Right atrium auricular region (tissue), 2 donors: ENCODE results near the gene TMEM196. TPM values are rescaled to one million over a fixed set of nuclear protein-coding genes. Genes with fewer than 3 reads are reported as not detected.

ENCODE experiments used
- DNase-seq: peaks from one replicate; pipeline ENCODE4 v3.0.0-alpha.2; 2019; ENCODE audit warnings: low spot score
- H3K27ac ChIP-seq, 2 donors: fragments of 200-600 bp; sonication (generic); 1 replicate in 1 of 2; 2 replicates in 1 of 2; pipeline ENCODE4 v1.5.1; 2016 to 2019
- H3K27me3 ChIP-seq, 2 donors: fragments of 200-600 bp; sonication (generic); one replicate each; pipeline versions ENCODE4 v1.5.1 to v1.6.0; 2017 to 2019
- H3K36me3 ChIP-seq: fragments of 200-600 bp; sonication (generic); one replicate; pipeline ENCODE4 v1.5.1; 2016
- H3K4me1 ChIP-seq, 2 donors: fragments of 200-600 bp; sonication (generic); one replicate each; pipeline versions ENCODE4 v1.5.1 to v1.6.0; 2017 to 2019
- H3K4me3 ChIP-seq, 2 donors: fragments of 200-600 bp; sonication (generic); 1 replicate in 1 of 2; 2 replicates in 1 of 2; pipeline ENCODE4 v1.5.1; 2017 to 2019; ENCODE audit warnings: mild to moderate bottlenecking in 1 of 2, moderate library complexity in 1 of 2
- H3K9me3 ChIP-seq, 2 donors: fragments of 200-600 bp; sonication (generic); one replicate each; pipeline ENCODE4 v1.5.1; 2019
- CTCF ChIP-seq, 2 donors: fragments of 200-600 bp; sonication (generic); IDR thresholded peaks; one replicate each; pipeline ENCODE4 v1.5.1; 2019; ENCODE audit warnings: antibody characterized with exemption in 2 of 2
- total RNA-seq, 2 donors: library from RNA; depleted of rRNA; stranded (reverse); fragments of >200 nt; gene quantifications; one replicate each; pipeline ENCODE4 v1.1.0, GENCODE V29; 2016

Gene TMEM196
- total RNA-seq, 2 donors from 2014 or later: not detected

GRCh38 chr7:19798986-19799385, 25.6 kb upstream of the TMEM196 start:
- no peaks in the 10 kb centered on the region for H3K4me1 ChIP-seq
- no peaks in the 10 kb centered on the region for H3K27me3 ChIP-seq
- TF ChIP-seq CTCF (IDR thresholded peaks at IDR 0.05): no peak
- no peaks in the 10 kb centered on the region for H3K36me3 ChIP-seq
- no peak overlapping the region for H3K4me3 ChIP-seq
- no peak overlapping the region for H3K27ac ChIP-seq
- no peaks in the 10 kb centered on the region for H3K9me3 ChIP-seq
- no peak for DNase-seq

- Histone ChIP-seq H3K36me3 (no peaks in the 10 kb centered on the region), H3K4me3 (no peak overlapping the region)
- TF ChIP-seq CTCF (IDR thresholded peaks at IDR 0.05): no peak
These were observed 10.1 kb upstream of the TMEM196 start for GRCh38 chr7:19783541-19783940.

GRCh38 chr7:19776981-19777380, 3.6 kb upstream of the TMEM196 start:
- peaks cover 5 to 8% of the 10 kb centered on the region in 2 donors for H3K27me3 ChIP-seq
- H3K4me1 ChIP-seq: peaks cover 0 to 13% of the 10 kb centered on the region in 2 donors
- H3K4me3 ChIP-seq: no peak overlapping the region
- H3K27ac ChIP-seq: no peak overlapping the region
- DNase-seq: no peak
- TF ChIP-seq CTCF (IDR thresholded peaks at IDR 0.05): no peak
- H3K9me3 ChIP-seq: no peaks in the 10 kb centered on the region
- H3K36me3 ChIP-seq: no peaks in the 10 kb centered on the region

More at GRCh38 chr7:19783541-19783940, 10.1 kb upstream of the TMEM196 start:
- Histone ChIP-seq H3K27ac (no peak overlapping the region), H3K4me1 (no peaks in the 10 kb centered on the region), H3K9me3 (peaks cover 0 to 20% of the 10 kb centered on the region in 2 donors), H3K27me3 (no peaks in the 10 kb centered on the region)
- DNase-seq: no peak

GRCh38 chr7:19775578-19775977, 2.2 kb upstream of the TMEM196 start:
- H3K27ac ChIP-seq: no peak overlapping the region
- H3K27me3 ChIP-seq: peaks cover 5 to 8% of the 10 kb centered on the region in 2 donors

GRCh38 chr7:19772306-19772705, 1.1 kb downstream of the TMEM196 start:
- Histone ChIP-seq H3K9me3 (no peaks in the 10 kb centered on the region), H3K4me3 (no peak overlapping the region), H3K27me3 (peaks cover 5 to 8% of the 10 kb centered on the region in 2 donors), H3K27ac (no peak overlapping the region), H3K36me3 (no peaks in the 10 kb centered on the region), H3K4me1 (peaks cover 0 to 13% of the 10 kb centered on the region in 2 donors)
- DNase-seq: no peak
- no peak for TF ChIP-seq CTCF (IDR thresholded peaks at IDR 0.05)

More at GRCh38 chr7:19775578-19775977, 2.2 kb upstream of the TMEM196 start:
- Histone ChIP-seq H3K4me1 (peaks cover 0 to 13% of the 10 kb centered on the region in 2 donors), H3K36me3 (no peaks in the 10 kb centered on the region), H3K4me3 (no peak overlapping the region), H3K9me3 (no peaks in the 10 kb centered on the region)
- DNase-seq: no peak
- TF ChIP-seq CTCF (IDR thresholded peaks at IDR 0.05): no peak

- Histone ChIP-seq H3K27ac (no peak overlapping the region), H3K9me3 (no peaks in the 10 kb centered on the region), H3K36me3 (no peaks in the 10 kb centered on the region), H3K4me1 (no peaks in the 10 kb centered on the region), H3K4me3 (no peak overlapping the region), H3K27me3 (no peaks in the 10 kb centered on the region)
- TF ChIP-seq CTCF (IDR thresholded peaks at IDR 0.05): no peak
- DNase-seq: no peak
These were observed 10.8 kb downstream of the TMEM196 start for GRCh38 chr7:19762631-19763030.
